GM12878 (cell line): ENCODE data around the gene ENOX1. TPM values are rescaled to one million over a fixed set of nuclear protein-coding genes. Genes with fewer than 3 reads are reported as not detected.

Experiments
- ATAC-seq: fragments of 200-7000 bp; cut with Tn5 transposase; 3 replicates; pipeline ENCODE4 v1.9.1; 2020; ENCODE audit warnings: mild to moderate bottlenecking, moderate library complexity
- BruUV-seq: library from RNA; stranded (reverse); fragments of 400-500 nt; replicated peaks from 2 replicates; lab custom pipeline; 2021; lab: Mats Ljungman, UMichigan
- CTCF ChIA-PET: fragments of 300-600 bp; sonication (Branson Sonifier 250); formaldehyde crosslinking; extraction: SDS; loops from one replicate; lab custom pipeline; 2021; ENCODE audit warnings: inconsistent platforms; lab: Yijun Ruan, JAX
- POLR2A ChIA-PET: fragments of 350-600 bp; formaldehyde crosslinking; extraction: SDS; loops from one replicate; lab custom pipeline; 2021; ENCODE audit warnings: inconsistent platforms; lab: Charles Lee
- RAD21 ChIA-PET: fragments of 300-600 bp; sonication (Branson Sonifier 250); formaldehyde crosslinking; loops from one replicate; lab custom pipeline; 2023; ENCODE audit warnings: antibody characterized with exemption; ENCODE audit not compliant: unreplicated experiment; lab: Charles Lee
- SMC1A ChIA-PET: fragments of 300-600 bp; sonication (Branson Sonifier 250); formaldehyde crosslinking; loops from one replicate; lab custom pipeline; 2023; ENCODE audit not compliant: unreplicated experiment, uncharacterized antibody; lab: Charles Lee
- DNase-seq: peaks from one replicate; pipeline ENCODE4 v3.0.0-alpha.2; 2011; ENCODE audit warnings: low read depth, low spot score
- FAIRE-seq: peaks from 3 replicates; lab custom pipeline; 2011; peaks lifted over from hg19 to GRCh38; lab: Jason Lieb, UNC
- H2AFZ ChIP-seq: 2 replicates; pipeline ENCODE4 v1.6.0; 2011; ENCODE audit warnings: low read depth, low read length, control low read depth; ENCODE audit not compliant: control insufficient read depth
- H3K27ac ChIP-seq: 2 replicates; pipeline ENCODE4 v1.5.1; 2011; ENCODE audit warnings: control low read depth; ENCODE audit not compliant: control insufficient read depth, insufficient read depth
- H3K27me3 ChIP-seq, 2 experiments: replicated peaks in 1 of 2; 2 replicates each; pipeline versions ENCODE4 v1.6.0 to v1.6.1; 2011; ENCODE audit warnings: low read length in 1 of 2; ENCODE audit not compliant: control insufficient read depth in 2 of 2, insufficient read depth in 2 of 2
- H3K36me3 ChIP-seq, 2 experiments: 2 replicates each; pipeline ENCODE4 v1.5.1; 2011; ENCODE audit warnings: low read length in 1 of 2; ENCODE audit not compliant: control insufficient read depth in 2 of 2, insufficient read depth in 2 of 2
- H3K4me1 ChIP-seq: 2 replicates; pipeline ENCODE4 v1.6.1; 2011; ENCODE audit warnings: mild to moderate bottlenecking, low read length, moderate library complexity, mixed read lengths; ENCODE audit not compliant: control insufficient read depth, insufficient read depth
- H3K4me2 ChIP-seq: 2 replicates; pipeline ENCODE4 v1.6.0; 2011; ENCODE audit warnings: control low read depth; ENCODE audit not compliant: control insufficient read depth, insufficient read depth
- H3K4me3 ChIP-seq: fragments of 200-600 bp; sonication (generic); 2 replicates; pipeline ENCODE4 v1.5.1; 2016
- H3K79me2 ChIP-seq: 2 replicates; pipeline ENCODE4 v1.6.0; 2011; ENCODE audit warnings: low read length; ENCODE audit not compliant: control insufficient read depth, insufficient read depth
- H3K9ac ChIP-seq: 2 replicates; pipeline ENCODE4 v1.8.0; 2011; ENCODE audit warnings: low read length, control low read depth, mixed read lengths; ENCODE audit not compliant: control insufficient read depth, insufficient read depth
- H3K9me3 ChIP-seq: replicated peaks from 3 replicates; pipeline ENCODE4 v1.5.1; 2011; ENCODE audit warnings: mild to moderate bottlenecking, low read length; ENCODE audit not compliant: control insufficient read depth, insufficient read depth
- H4K20me1 ChIP-seq: 2 replicates; pipeline ENCODE4 v1.6.0; 2011; ENCODE audit not compliant: control insufficient read depth, insufficient read depth
- CHD1 ChIP-seq: IDR thresholded peaks from 2 replicates; pipeline ENCODE4 v1.6.1; 2012; ENCODE audit warnings: low read depth, low read length, improper control_type of control experiment
- CHD4 ChIP-seq: fragments of 200-600 bp; sonication (generic); IDR thresholded peaks from 2 replicates; pipeline ENCODE4 v1.6.1; 2016; ENCODE audit warnings: mild to moderate bottlenecking
- HDAC2 ChIP-seq: fragments of 200-600 bp; sonication (generic); IDR thresholded peaks from 2 replicates; pipeline ENCODE4 v1.6.1; 2017
- JUND ChIP-seq: IDR thresholded peaks from 2 replicates; pipeline ENCODE4 v1.6.1; 2012; ENCODE audit warnings: low read depth, mild to moderate bottlenecking, low read length, improper control_type of control experiment, moderate library complexity
- MEF2A ChIP-seq: IDR thresholded peaks from 2 replicates; pipeline ENCODE4 v1.6.1; 2011; ENCODE audit warnings: low read depth, mild to moderate bottlenecking, low read length, moderate library complexity; ENCODE audit not compliant: insufficient read depth
- RAD21 ChIP-seq: IDR thresholded peaks from 2 replicates; pipeline ENCODE4 v1.6.1; 2011; ENCODE audit warnings: mild to moderate bottlenecking, low read depth, low read length, moderate library complexity; ENCODE audit not compliant: insufficient read depth
- REST ChIP-seq: IDR thresholded peaks from 2 replicates; pipeline ENCODE4 v1.6.1; 2012; ENCODE audit warnings: mild to moderate bottlenecking, low read depth, low read length
- RUNX3 ChIP-seq: IDR thresholded peaks from 2 replicates; pipeline ENCODE4 v1.6.1; 2012; ENCODE audit warnings: low read length, inconsistent platforms
- STAT1 ChIP-seq: fragments of 450-650 bp; conservative IDR thresholded peaks from 2 replicates; pipeline ENCODE4 v1.6.1; 2014; ENCODE audit warnings: antibody characterized with exemption, mild to moderate bottlenecking
- TCF7 ChIP-seq: IDR thresholded peaks from 2 replicates; pipeline ENCODE4 v1.6.1; 2014; ENCODE audit warnings: antibody characterized with exemption, borderline replicate concordance
- ZNF24 ChIP-seq: fragments of 450-650 bp; IDR thresholded peaks from 2 replicates; pipeline ENCODE4 v1.6.1; 2017; ENCODE audit warnings: antibody characterized with exemption, mild to moderate bottlenecking
- ZSCAN29 ChIP-seq: fragments of 450-650 bp; IDR thresholded peaks from 2 replicates; pipeline ENCODE4 v1.6.1; 2017; ENCODE audit warnings: mild to moderate bottlenecking, moderate library complexity
- whole genome bisulfite sequencing: methylation state at CpG from one replicate; pipeline ENCODE4 v1.1.6; 2016; ENCODE audit warnings: low lambda C conversion rate; ENCODE audit not compliant: insufficient replicate concordance, insufficient coverage; ENCODE audit errors: missing lambda C conversion rate; 5-methylcytosine and 5-hydroxymethylcytosine counted together
- in situ Hi-C: fragments of 300-500 bp; cut with MboI; formaldehyde crosslinking; loops from 9 replicates; pipeline ENCODE4 v1.14.3; 2018; ENCODE audit warnings: mixed read lengths
- intact Hi-C: fragments of 100-400 bp; cut with micrococcal nuclease; formaldehyde crosslinking; loops from one replicate; pipeline ENCODE4 v1.14.2; 2022; ENCODE audit not compliant: unreplicated experiment
- polyA plus RNA-seq, 11 experiments: library from polyadenylated mRNA; depleted of rRNA in 4 of 11; unstranded in 6 of 11; stranded (reverse) in 5 of 11; fragments of >200 nt; fragmentation: Nextera tagmentation in 4 of 11; fragmentation: Illumina TruSeq in 1 of 11; extraction: Ambion mirVana in 4 of 11; extraction: Trizol in 1 of 11; gene quantifications; 1 replicate in 1 of 11; 2 replicates in 10 of 11; pipeline versions ENCODE4 v1.2.1 to v1.2.3, GENCODE V29; 2011 to 2016; ENCODE audit warnings: inconsistent platforms in 2 of 11, missing spikeins in 2 of 11, low read depth in 1 of 11
- total RNA-seq, 4 experiments: library from RNA; depleted of rRNA in 3 of 4; stranded (reverse); fragments of >200 nt in 3 of 4; fragmentation: Illumina TruSeq in 1 of 4; extraction: Trizol in 1 of 4; gene quantifications; 2 replicates each; pipeline versions ENCODE4 v1.2.1 to v1.2.3, GENCODE V29; 2013 to 2021
- TF ChIP-seq, protein P1 (sequence below): IDR thresholded peaks from 2 replicates; pipeline ENCODE4 v1.6.1; 2011; ENCODE audit warnings: borderline replicate concordance, low read depth, mild to moderate bottlenecking, moderate library complexity, mixed read lengths, low read length; ENCODE audit not compliant: insufficient read depth; ENCODE audit errors: extremely low read length
- TF ChIP-seq, protein P2 (sequence below): fragments of 450-650 bp; conservative IDR thresholded peaks from 2 replicates; pipeline ENCODE4 v1.6.1; 2017; ENCODE audit warnings: mild to moderate bottlenecking, moderate library complexity

The ENOX1 gene
- total and polyA plus RNA-seq, 10 of the 15 experiments (the other 5 are each of a cell fraction or from before 2014, with no cell fraction given): 0.11 to 0.26 (median 0.15) TPM

- in situ Hi-C loops: no loop called here
- no TSS peak for BruUV-seq
These were observed 398.3 kb downstream of the ENOX1 start for GRCh38 chr13:43388282-43389034.

More at GRCh38 chr13:43388282-43389034, 398.3 kb downstream of the ENOX1 start:
- H3K9me3 ChIP-seq: no peaks in the 10 kb centered on the region
- no peak overlapping the region for H3K4me3 ChIP-seq
- 22% methylated on average over 2 of the region's 2 CpGs for WGBS
- RAD21 ChIA-PET: interaction anchor here (0.6 kb wide), 1 partner anchor 142 kb away, joined by 3 read pairs; no protein-coding TSS in a partner anchor
- no peaks in the 10 kb centered on the region for H3K79me2 ChIP-seq
- H3K4me1 ChIP-seq: peaks cover 12% of the 10 kb centered on the region
- no peak overlapping the region for H2AFZ ChIP-seq
- no peak for TF ChIP-seq ZNF24
- TF ChIP-seq, protein P1, sequence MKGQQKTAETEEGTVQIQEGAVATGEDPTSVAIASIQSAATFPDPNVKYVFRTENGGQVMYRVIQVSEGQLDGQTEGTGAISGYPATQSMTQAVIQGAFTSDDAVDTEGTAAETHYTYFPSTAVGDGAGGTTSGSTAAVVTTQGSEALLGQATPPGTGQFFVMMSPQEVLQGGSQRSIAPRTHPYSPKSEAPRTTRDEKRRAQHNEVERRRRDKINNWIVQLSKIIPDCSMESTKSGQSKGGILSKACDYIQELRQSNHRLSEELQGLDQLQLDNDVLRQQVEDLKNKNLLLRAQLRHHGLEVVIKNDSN: no peak
- TF ChIP-seq RAD21: no peak
- no peak for TF ChIP-seq MEF2A
- TF ChIP-seq, protein P2, sequence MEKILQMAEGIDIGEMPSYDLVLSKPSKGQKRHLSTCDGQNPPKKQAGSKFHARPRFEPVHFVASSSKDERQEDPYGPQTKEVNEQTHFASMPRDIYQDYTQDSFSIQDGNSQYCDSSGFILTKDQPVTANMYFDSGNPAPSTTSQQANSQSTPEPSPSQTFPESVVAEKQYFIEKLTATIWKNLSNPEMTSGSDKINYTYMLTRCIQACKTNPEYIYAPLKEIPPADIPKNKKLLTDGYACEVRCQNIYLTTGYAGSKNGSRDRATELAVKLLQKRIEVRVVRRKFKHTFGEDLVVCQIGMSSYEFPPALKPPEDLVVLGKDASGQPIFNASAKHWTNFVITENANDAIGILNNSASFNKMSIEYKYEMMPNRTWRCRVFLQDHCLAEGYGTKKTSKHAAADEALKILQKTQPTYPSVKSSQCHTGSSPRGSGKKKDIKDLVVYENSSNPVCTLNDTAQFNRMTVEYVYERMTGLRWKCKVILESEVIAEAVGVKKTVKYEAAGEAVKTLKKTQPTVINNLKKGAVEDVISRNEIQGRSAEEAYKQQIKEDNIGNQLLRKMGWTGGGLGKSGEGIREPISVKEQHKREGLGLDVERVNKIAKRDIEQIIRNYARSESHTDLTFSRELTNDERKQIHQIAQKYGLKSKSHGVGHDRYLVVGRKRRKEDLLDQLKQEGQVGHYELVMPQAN: no peak
- no peak for TF ChIP-seq JUND
- no peak for TF ChIP-seq REST
- no peak for TF ChIP-seq STAT1
- TF ChIP-seq HDAC2: no peak
- no peak for TF ChIP-seq CHD1
- no peak for TF ChIP-seq CHD4
- TF ChIP-seq TCF7: no peak
- TF ChIP-seq ZSCAN29: no peak
- no peak for TF ChIP-seq RUNX3
- ATAC-seq: peak; percentile 56
- H3K27me3 ChIP-seq: no peaks in the 10 kb centered on the region
- POLR2A ChIA-PET: no interaction called here
- no peak for DNase-seq
- FAIRE-seq: no peak
- H3K4me2 ChIP-seq: no peak overlapping the region
- no peak overlapping the region for H3K9ac ChIP-seq
- H3K36me3 ChIP-seq: no peaks in the 10 kb centered on the region
- intact Hi-C loops: no loop called here
- CTCF ChIA-PET: no interaction called here
- SMC1A ChIA-PET: no interaction called here
- H3K27ac ChIP-seq: no peak overlapping the region
- no peaks in the 10 kb centered on the region for H4K20me1 ChIP-seq
